ENCODE results near the gene CYP2D6.
"Not testable (repeated sequence)": the region's sequence is repeated elsewhere in the genome, so short reads cannot be mapped to it uniquely, and the experiment has no call there.

Gene CYP2D6

GRCh38 chr22:42130639-42131431 lies at the start of gene CYP2D6:
TSS of gene CYP2D6 (minus strand) at chr22:42130810. CDS start at chr22:42130791, 19 bp downstream.
- DNase-seq, result not testable (repeated sequence)

GRCh38 chr22:42179616-42180015 lies 49.0 kb upstream of the CYP2D6 start:
- no peak for DNase-seq

GRCh38 chr22:42178910-42179519 lies 48.4 kb upstream of the CYP2D6 start:
- no peak for DNase-seq

GRCh38 chr22:42177891-42178336 lies 47.3 kb upstream of the CYP2D6 start:
- DNase-seq, result no peak

- DNase-seq, result no peak
These were observed 45.8 kb upstream of the CYP2D6 start for GRCh38 chr22:42176255-42176915.

- no peak for DNase-seq
These were observed 43.5 kb upstream of the CYP2D6 start for GRCh38 chr22:42174062-42174461.

- DNase-seq, result no peak
These were observed 42.7 kb upstream of the CYP2D6 start for GRCh38 chr22:42173183-42173926.

- no peak for DNase-seq
These were observed 42.2 kb upstream of the CYP2D6 start for GRCh38 chr22:42172773-42173172.

- DNase-seq, result no peak
These were observed 41.5 kb upstream of the CYP2D6 start for GRCh38 chr22:42171946-42172719.

GRCh38 chr22:42171417-42171816 lies 40.8 kb upstream of the CYP2D6 start:
- no peak for DNase-seq

GRCh38 chr22:42170946-42171345 lies 40.3 kb upstream of the CYP2D6 start:
- DNase-seq, result no peak

GRCh38 chr22:42169055-42169469 lies 38.5 kb upstream of the CYP2D6 start:
- no peak for DNase-seq

- DNase-seq, result no peak
These were observed 37.9 kb upstream of the CYP2D6 start for GRCh38 chr22:42168476-42168875.

GRCh38 chr22:42167066-42167465 lies 36.5 kb upstream of the CYP2D6 start:
- DNase-seq, result no peak

- no peak for DNase-seq
These were observed 34.3 kb upstream of the CYP2D6 start for GRCh38 chr22:42164901-42165300.

GRCh38 chr22:42163515-42163914 lies 32.9 kb upstream of the CYP2D6 start:
- no peak for DNase-seq

- no peak for DNase-seq
These were observed 32.3 kb upstream of the CYP2D6 start for GRCh38 chr22:42162728-42163489.

- DNase-seq, result no peak
These were observed 30.5 kb upstream of the CYP2D6 start for GRCh38 chr22:42160830-42161696.

GRCh38 chr22:42160251-42160650 lies 29.6 kb upstream of the CYP2D6 start:
- DNase-seq, result no peak

- no peak for DNase-seq
These were observed 28.0 kb upstream of the CYP2D6 start for GRCh38 chr22:42158456-42159132.
